Panc1 (cell line): Measurements from ENCODE around the gene ATP11A. TPM values are rescaled to one million over a fixed set of nuclear protein-coding genes. Genes with fewer than 3 reads are reported as not detected.

ENCODE experiments used
- ATAC-seq: fragments of 200-7000 bp; cut with Tn5 transposase; 2 replicates; pipeline ENCODE4 v1.9.1; 2020; ENCODE audit warnings: mild to moderate bottlenecking, moderate library complexity
- BruUV-seq: library from RNA; stranded (reverse); fragments of 400-500 nt; replicated peaks from 2 replicates; lab custom pipeline; 2021; lab: Mats Ljungman, UMichigan
- CTCF ChIA-PET: fragments of 300-600 bp; sonication (Branson Sonifier 250); formaldehyde crosslinking; loops from one replicate; lab custom pipeline; 2022; ENCODE audit warnings: antibody characterized with exemption; lab: Charles Lee
- POLR2A ChIA-PET: fragments of 300-600 bp; sonication (Branson Sonifier 250); formaldehyde crosslinking; loops from one replicate; lab custom pipeline; 2022; ENCODE audit warnings: antibody characterized with exemption; lab: Charles Lee
- DNase-seq: peaks from one replicate; pipeline ENCODE4 v3.0.0-alpha.2; 2010; ENCODE audit warnings: low read depth, low spot score
- H3K27ac ChIP-seq: 2 replicates; pipeline ENCODE4 v1.5.1; 2011; ENCODE audit warnings: mild to moderate bottlenecking, low read length, inconsistent platforms
- H3K27me3 ChIP-seq: fragments of 200-500 bp; sonication (Bioruptor generic); 2 replicates; pipeline ENCODE4 v1.6.0; 2014; ENCODE audit warnings: low read length, inconsistent platforms; ENCODE audit not compliant: control insufficient read depth, insufficient read depth
- H3K36me3 ChIP-seq: fragments of 200-500 bp; sonication (Bioruptor generic); 2 replicates; pipeline ENCODE4 v1.5.1; 2014; ENCODE audit warnings: inconsistent platforms, mild to moderate bottlenecking, low read length, moderate library complexity; ENCODE audit not compliant: control insufficient read depth, insufficient read depth
- H3K4me1 ChIP-seq: 2 replicates; pipeline ENCODE4 v1.5.1; 2011; ENCODE audit warnings: inconsistent platforms, mild to moderate bottlenecking, low read length, moderate library complexity; ENCODE audit not compliant: control insufficient read depth, insufficient read depth
- H3K4me3 ChIP-seq, 2 experiments: 2 replicates each; pipeline ENCODE4 v1.5.1; 2011 to 2012; ENCODE audit warnings: low read depth in 2 of 2, low read length in 2 of 2, mild to moderate bottlenecking in 2 of 2, inconsistent platforms in 1 of 2, moderate library complexity in 1 of 2
- H3K9me3 ChIP-seq: fragments of 200-500 bp; sonication (Bioruptor generic); 2 replicates; pipeline ENCODE4 v1.5.1; 2014; ENCODE audit warnings: low read depth, mild to moderate bottlenecking, inconsistent platforms, low read length, moderate library complexity; ENCODE audit not compliant: control insufficient read depth, insufficient read depth
- POLR2AphosphoS5 ChIP-seq: IDR thresholded peaks from 2 replicates; pipeline ENCODE4 v1.6.1; 2012; ENCODE audit warnings: mild to moderate bottlenecking, low read depth, low read length, moderate library complexity
- REST ChIP-seq, 2 experiments: IDR thresholded peaks; 2 replicates each; pipeline ENCODE4 v1.6.1; 2011 to 2012; ENCODE audit warnings: low read depth in 2 of 2, control low read depth in 1 of 2, low read length in 1 of 2, mild to moderate bottlenecking in 1 of 2, moderate library complexity in 1 of 2; ENCODE audit not compliant: insufficient read depth in 1 of 2
- SIN3A ChIP-seq: IDR thresholded peaks from 2 replicates; pipeline ENCODE4 v1.6.1; 2012; ENCODE audit warnings: low read depth, mild to moderate bottlenecking, low read length, moderate library complexity, borderline replicate concordance; ENCODE audit not compliant: insufficient read depth
- TCF7L2 ChIP-seq: IDR thresholded peaks from 2 replicates; pipeline ENCODE4 v1.6.1; 2011; ENCODE audit warnings: mild to moderate bottlenecking, low read depth, low read length, inconsistent platforms
- in situ Hi-C: cut with HindIII; loops from 2 replicates; pipeline ENCODE4 v1.10.0; 2016; ENCODE audit warnings: low sequenced_read_pairs, low pct_unique_long_range_greater_than_20kb
- intact Hi-C: fragments of 100-400 bp; cut with micrococcal nuclease; formaldehyde crosslinking; loops from one replicate; pipeline ENCODE4 v1.10.0; 2022; ENCODE audit not compliant: unreplicated experiment
- total RNA-seq: library from RNA; stranded (reverse); gene quantifications from one replicate; pipeline ENCODE4 v1.2.1, GENCODE V29; 2021; ENCODE audit not compliant: unreplicated experiment
- TF ChIP-seq, protein P1 (sequence below): fragments of 450-650 bp; IDR thresholded peaks from 2 replicates; pipeline ENCODE4 v1.5.1; 2017; ENCODE audit warnings: mild to moderate bottlenecking

The ATP11A gene
- total RNA-seq, 1 experiment from 2014 or later = 85.8 TPM

DNA sequence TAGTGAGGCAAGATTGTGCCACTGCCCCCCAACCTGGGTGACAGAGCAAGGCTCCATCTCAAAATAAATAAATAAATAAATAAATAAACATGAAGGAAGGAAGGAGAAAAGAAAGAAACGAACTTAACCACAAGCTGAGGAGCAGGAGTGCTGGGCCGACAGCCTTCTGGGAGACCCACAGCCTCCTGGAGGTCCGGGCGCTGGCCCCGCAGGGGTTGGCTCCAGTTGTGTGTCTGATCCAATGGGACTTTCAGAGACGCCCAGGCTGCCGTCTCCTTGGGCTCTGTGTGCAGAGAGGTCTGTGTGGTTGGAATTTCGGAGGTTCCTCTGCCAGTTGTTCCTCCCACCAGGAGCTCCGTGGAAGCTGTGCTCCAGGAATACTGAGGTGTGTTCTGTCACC lies 243.1 kb downstream of the ATP11A start:
- Histone ChIP-seq H3K27ac (no peak overlapping the region), H3K4me1 (no peaks in the 10 kb centered on the region), H3K36me3 (no peaks in the 10 kb centered on the region), H3K9me3 (no peaks in the 10 kb centered on the region), H3K27me3 (peaks cover 2% of the 10 kb centered on the region; the same call in 1 of the 2 replicates), H3K4me3 (no peak overlapping the region)
- intact Hi-C loops (no loop called here), in situ Hi-C loops (no loop called here)
- TF ChIP-seq TCF7L2 (no peak), POLR2AphosphoS5 (no peak), REST (IDR thresholded peaks at IDR 0.05; ENCODE audit: insufficient read depth in 1 of 2, low read depth in 2 of 2, low read length in 1 of 2) (no peak)
- TF ChIP-seq, protein P1, sequence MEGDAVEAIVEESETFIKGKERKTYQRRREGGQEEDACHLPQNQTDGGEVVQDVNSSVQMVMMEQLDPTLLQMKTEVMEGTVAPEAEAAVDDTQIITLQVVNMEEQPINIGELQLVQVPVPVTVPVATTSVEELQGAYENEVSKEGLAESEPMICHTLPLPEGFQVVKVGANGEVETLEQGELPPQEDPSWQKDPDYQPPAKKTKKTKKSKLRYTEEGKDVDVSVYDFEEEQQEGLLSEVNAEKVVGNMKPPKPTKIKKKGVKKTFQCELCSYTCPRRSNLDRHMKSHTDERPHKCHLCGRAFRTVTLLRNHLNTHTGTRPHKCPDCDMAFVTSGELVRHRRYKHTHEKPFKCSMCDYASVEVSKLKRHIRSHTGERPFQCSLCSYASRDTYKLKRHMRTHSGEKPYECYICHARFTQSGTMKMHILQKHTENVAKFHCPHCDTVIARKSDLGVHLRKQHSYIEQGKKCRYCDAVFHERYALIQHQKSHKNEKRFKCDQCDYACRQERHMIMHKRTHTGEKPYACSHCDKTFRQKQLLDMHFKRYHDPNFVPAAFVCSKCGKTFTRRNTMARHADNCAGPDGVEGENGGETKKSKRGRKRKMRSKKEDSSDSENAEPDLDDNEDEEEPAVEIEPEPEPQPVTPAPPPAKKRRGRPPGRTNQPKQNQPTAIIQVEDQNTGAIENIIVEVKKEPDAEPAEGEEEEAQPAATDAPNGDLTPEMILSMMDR = no peak
- POLR2A ChIA-PET = no interaction called here
- ATAC-seq (no peak), DNase-seq (no peak)
- BruUV-seq = no TSS peak
- CTCF ChIA-PET = no interaction called here

GRCh38 chr13:112933649-112934048 lies 243.8 kb downstream of the ATP11A start:
- no peaks in the 10 kb centered on the region for H3K4me1 ChIP-seq
- no peaks in the 10 kb centered on the region for H3K36me3 ChIP-seq
- in situ Hi-C loops (no loop called here), intact Hi-C loops (no loop called here)
- no TSS peak for BruUV-seq
- TF ChIP-seq REST (IDR thresholded peaks at IDR 0.05; ENCODE audit: insufficient read depth in 1 of 2, low read depth in 2 of 2, low read length in 1 of 2) (no peak), SIN3A (no peak), TCF7L2 (no peak), POLR2AphosphoS5 (no peak)
- TF ChIP-seq, protein P1 = no peak
- ChIA-PET POLR2A (no interaction called here), CTCF (no interaction called here)
- H3K9me3 ChIP-seq = no peaks in the 10 kb centered on the region
- ATAC-seq (no peak), DNase-seq (no peak)
- peaks cover 2% of the 10 kb centered on the region; the same call in 1 of the 2 replicates for H3K27me3 ChIP-seq
- H3K4me3 ChIP-seq = no peak overlapping the region
- no peak overlapping the region for H3K27ac ChIP-seq
